Stimulated activated CD4-positive, alpha-beta T cell treated with anti-CD3 and anti-CD28 coated beads, Interleukin-4, amount 100 ng/mL, for 24 hours (primary cell): Measurements from ENCODE around the gene ARPC4.

ENCODE experiments used
- DNase-seq: peaks from one replicate; pipeline ENCODE4 v3.0.0-alpha.2; 2020

The ARPC4 gene

GRCh38 chr3:9792405-9793160, at the start of gene ARPC4, which contains the start of gene TADA3:
Gene ARPC4 (plus strand): TSS chr3:9793082. CDS start chr3:9793122, 40 bp downstream.
Gene TADA3 (minus strand): TSS chr3:9792473. CDS start chr3:9791466, 1,007 bp downstream.
- peak; percentile 89 for DNase-seq

GRCh38 chr3:9743548-9743947, 49.3 kb upstream of the ARPC4 start:
- no peak for DNase-seq

- DNase-seq = no peak
Measured at GRCh38 chr3:9744162-9744561, 48.7 kb upstream of the ARPC4 start.

- DNase-seq = no peak
Measured at GRCh38 chr3:9745521-9745920, 47.4 kb upstream of the ARPC4 start.

- no peak for DNase-seq
Measured at GRCh38 chr3:9746330-9746729, 46.6 kb upstream of the ARPC4 start.

GRCh38 chr3:9747267-9747666, 45.6 kb upstream of the ARPC4 start:
- DNase-seq = no peak

- DNase-seq = no peak
Measured at GRCh38 chr3:9748031-9748430, 44.9 kb upstream of the ARPC4 start.

GRCh38 chr3:9749296-9749644, 43.6 kb upstream of the ARPC4 start:
- no peak for DNase-seq

- peak; percentile 97 for DNase-seq
Measured at GRCh38 chr3:9749645-9750555, 43.0 kb upstream of the ARPC4 start, which contains the start of gene OGG1. Gene OGG1 (plus strand): TSS chr3:9749952. CDS start chr3:9750287, 335 bp downstream.

- no peak for DNase-seq
Measured at GRCh38 chr3:9750556-9751411, 42.1 kb upstream of the ARPC4 start.

- DNase-seq = no peak
Measured at GRCh38 chr3:9754678-9755077, 38.2 kb upstream of the ARPC4 start.

GRCh38 chr3:9757427-9757826, 35.5 kb upstream of the ARPC4 start:
- DNase-seq = no peak

GRCh38 chr3:9760779-9761505, 31.9 kb upstream of the ARPC4 start:
- DNase-seq = no peak

GRCh38 chr3:9761919-9762318, 31.0 kb upstream of the ARPC4 start:
- no peak for DNase-seq

GRCh38 chr3:9762871-9763270, 30.0 kb upstream of the ARPC4 start:
- no peak for DNase-seq

- no peak for DNase-seq
Measured at GRCh38 chr3:9765865-9766264, 27.0 kb upstream of the ARPC4 start.

- no peak for DNase-seq
Measured at GRCh38 chr3:9767418-9767817, 25.5 kb upstream of the ARPC4 start.

- DNase-seq = no peak
Measured at GRCh38 chr3:9768141-9768775, 24.6 kb upstream of the ARPC4 start.

- no peak for DNase-seq
Measured at GRCh38 chr3:9769012-9769411, 23.9 kb upstream of the ARPC4 start.

GRCh38 chr3:9769426-9770275, 23.2 kb upstream of the ARPC4 start, which contains the start of gene CAMK1:
Gene CAMK1 (minus strand): TSS chr3:9769947. CDS start chr3:9767749, 2,198 bp downstream.
- peak; percentile 69 for DNase-seq
